ENCODE measurements around the gene GID8.

Gene GID8

GRCh38 chr20:62938105-62938888 lies at the start of gene GID8:
Gene GID8, plus strand, starts transcription at chr20:62938147. Its CDS starts 3,356 bp downstream, at chr20:62941503.
- peak; percentile 75 for DNase-seq (ENCODE audit: low spot score)

DNA sequence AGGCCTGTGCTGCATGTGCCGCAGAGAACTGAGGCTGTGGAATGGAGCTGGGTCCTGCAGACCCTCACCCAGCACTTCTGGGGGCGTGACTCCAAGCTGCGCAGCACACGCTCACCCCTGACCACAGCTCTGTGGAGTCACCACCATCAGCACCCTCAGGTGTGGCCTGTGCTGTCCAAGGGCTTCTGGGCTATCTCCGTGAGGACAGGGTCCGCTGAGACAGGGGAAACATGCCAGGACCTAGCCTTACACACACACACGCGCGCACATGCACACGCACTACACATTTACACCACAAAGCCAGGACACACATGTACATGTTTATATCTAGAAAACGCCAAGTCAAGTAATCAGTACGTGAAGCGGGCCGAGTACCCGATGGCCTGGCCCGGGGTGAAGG lies 49.5 kb upstream of the GID8 start:
- no peak for DNase-seq (ENCODE audit: low spot score)

DNA sequence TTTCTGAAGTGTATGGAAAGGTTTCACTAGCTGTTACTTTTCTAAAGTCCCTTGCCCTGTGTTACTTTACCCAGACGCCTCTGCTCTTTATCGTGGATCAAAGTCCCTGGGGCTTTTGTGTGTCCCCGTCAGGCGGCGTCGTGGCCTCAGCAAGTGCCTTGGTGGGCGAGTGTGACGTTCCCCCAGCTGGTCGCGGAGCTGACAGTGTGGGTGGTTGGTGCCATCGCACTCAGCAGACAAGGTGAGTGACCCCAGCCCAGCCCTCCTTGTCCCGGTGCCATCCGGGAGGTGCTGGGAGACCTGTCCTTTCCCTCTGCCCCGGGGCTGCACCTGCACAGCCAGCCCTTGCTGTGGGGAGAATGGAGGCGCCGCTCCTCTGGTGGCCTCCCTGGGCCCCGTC lies 49.0 kb upstream of the GID8 start:
- DNase-seq (ENCODE audit: low spot score), result no peak

- DNase-seq (ENCODE audit: low spot score), result no peak
These were observed 48.5 kb upstream of the GID8 start for GRCh38 chr20:62889411-62889810.

DNA sequence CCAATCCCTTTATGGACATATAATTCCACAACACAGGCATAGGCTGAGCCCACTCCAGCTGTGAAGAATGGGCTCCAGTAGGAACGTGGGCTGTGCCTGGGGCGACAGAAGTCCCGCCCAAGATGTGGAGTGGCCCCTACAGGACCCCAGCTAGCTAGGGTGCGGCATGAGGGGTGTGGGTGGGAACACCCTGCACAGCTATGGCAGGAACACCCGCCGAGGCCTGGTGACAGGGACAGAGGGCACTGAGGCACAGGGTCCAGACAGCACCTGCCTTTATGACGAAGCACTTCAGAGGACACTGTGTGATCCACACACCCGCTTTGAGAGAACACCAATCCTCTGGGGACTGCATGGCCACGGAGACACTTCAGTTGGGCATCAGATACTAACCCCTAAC lies 48.1 kb upstream of the GID8 start:
- DNase-seq (ENCODE audit: low spot score), result no peak

DNA sequence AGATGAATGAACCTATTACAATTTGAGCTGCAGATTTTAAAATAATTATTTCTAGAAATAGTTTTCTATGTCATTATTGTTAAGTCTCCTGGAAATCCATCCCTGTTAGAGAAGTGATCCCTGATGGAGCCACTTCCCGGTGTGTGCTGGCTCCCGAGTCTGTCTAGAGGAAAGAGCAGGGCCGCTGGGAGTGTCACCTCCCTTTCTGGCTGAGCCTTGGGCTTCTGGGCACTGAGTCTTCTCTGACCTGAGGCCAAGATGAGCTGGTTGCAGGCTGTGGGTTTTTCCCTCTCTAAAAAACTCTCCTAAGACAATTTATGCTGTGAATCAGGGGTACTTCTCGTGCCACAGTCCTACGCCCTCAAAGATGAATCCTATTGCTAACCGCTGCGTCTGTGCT lies 47.5 kb upstream of the GID8 start:
- DNase-seq (ENCODE audit: low spot score), result no peak

DNA sequence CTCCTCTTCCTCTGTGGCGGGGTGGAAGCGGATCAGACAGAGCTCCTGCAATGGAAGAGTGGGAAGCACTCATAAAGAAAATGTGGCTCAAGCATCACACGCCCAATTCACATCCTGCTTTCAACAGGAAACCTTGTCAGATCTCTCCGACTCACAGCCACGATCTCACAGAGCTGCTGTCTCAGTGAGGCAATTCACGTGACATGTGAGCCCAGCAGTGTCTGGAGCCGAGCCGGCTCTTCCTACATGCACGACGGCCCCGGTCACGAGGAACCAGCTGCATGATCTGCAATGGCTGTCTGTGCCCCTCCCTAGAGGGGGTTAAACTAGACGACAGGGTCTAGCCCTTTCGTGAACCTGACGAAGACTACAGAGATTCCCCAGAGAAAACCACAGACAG lies 46.8 kb upstream of the GID8 start:
- no peak for DNase-seq (ENCODE audit: low spot score)

GRCh38 chr20:62892348-62893304 lies 45.3 kb upstream of the GID8 start:
- no peak for DNase-seq (ENCODE audit: low spot score)

GRCh38 chr20:62893700-62894099 lies 44.2 kb upstream of the GID8 start:
- no peak for DNase-seq (ENCODE audit: low spot score)

DNA sequence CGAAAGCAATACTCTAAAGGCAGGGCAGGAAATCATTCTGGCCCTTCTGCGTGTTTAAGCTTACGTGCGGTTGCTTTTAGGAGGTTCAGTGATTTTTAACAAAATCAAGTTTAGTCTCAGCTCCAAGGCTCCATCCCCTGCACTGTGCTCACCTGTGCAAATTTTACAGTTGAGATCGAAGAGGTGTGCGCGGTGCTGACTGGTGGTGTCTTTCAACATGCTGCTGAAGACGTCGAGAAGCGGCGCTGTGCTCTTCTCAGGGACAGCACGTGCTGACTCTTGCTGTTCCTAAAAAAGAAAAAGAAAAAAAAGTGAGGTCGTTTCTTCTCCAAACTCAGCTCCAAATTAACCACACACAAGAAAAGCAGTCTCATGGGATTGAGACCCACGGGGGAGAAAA lies 43.7 kb upstream of the GID8 start:
- no peak for DNase-seq (ENCODE audit: low spot score)

- DNase-seq (ENCODE audit: low spot score), result no peak
These were observed 42.4 kb upstream of the GID8 start for GRCh38 chr20:62895539-62895938.

DNA sequence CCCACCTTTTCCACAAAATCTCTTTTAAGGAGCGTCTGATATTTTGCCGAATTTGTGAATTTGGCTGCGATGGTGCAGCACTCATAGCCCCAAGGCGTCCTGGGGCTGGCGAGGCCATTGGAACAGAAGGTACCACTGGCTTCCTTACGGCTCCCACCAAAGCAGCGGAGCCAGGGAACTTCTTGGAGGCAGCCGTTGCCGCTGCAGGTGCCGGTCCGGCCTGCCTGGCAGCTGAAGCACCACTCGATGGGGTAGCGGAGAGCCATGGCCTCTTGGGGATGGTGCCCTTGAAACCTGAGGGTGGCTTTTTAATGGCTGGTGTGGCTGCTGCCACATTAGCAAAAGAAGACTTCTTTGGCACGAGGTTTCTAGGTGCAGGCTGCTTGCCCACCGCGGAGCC lies 41.4 kb upstream of the GID8 start:
- DNase-seq (ENCODE audit: low spot score), result no peak

- no peak for DNase-seq (ENCODE audit: low spot score)
These were observed 40.3 kb upstream of the GID8 start for GRCh38 chr20:62897666-62898065.

DNA sequence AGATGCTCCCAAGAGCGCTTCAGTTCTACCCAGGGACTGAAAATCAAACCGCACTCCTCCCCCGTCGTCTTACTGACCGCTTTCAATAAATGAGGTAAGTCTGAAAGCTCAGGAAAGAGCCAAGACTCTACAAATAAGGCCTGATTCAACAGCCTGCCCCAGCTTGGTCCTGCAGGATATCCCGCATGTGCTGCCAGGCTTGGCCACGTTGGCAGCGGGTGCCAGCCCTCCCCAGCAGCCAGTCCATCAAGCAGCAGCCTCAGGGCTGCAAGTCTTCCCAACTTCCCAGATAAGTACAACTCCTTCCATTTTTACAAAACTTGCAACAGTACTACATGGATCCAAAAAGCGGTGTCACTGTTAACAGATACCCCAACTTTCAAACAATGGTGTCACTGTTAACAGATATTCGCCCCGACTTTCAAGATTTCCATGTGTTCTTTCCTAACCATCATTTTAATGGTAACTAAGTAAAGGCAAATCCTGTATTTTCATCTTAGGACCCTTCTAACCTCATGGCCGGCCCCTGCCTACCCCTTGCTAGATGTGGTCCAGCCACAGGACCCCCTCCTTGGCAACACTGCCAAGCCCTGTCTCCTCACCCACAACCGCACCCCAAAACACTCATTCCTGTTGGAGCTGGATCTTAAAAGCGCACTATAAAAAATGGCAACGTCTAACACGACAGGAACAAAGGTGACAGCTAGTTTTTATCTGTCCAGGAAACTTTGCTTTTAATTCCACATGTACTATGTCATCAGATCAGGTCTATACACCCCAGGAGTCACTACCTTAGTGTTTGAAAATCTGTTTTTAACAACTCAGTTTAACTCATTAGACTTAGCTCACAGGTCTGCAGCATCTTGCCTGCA lies 39.6 kb upstream of the GID8 start:
- DNase-seq (ENCODE audit: low spot score), result no peak

- no peak for DNase-seq (ENCODE audit: low spot score)
These were observed 38.8 kb upstream of the GID8 start for GRCh38 chr20:62898970-62899632.

DNA sequence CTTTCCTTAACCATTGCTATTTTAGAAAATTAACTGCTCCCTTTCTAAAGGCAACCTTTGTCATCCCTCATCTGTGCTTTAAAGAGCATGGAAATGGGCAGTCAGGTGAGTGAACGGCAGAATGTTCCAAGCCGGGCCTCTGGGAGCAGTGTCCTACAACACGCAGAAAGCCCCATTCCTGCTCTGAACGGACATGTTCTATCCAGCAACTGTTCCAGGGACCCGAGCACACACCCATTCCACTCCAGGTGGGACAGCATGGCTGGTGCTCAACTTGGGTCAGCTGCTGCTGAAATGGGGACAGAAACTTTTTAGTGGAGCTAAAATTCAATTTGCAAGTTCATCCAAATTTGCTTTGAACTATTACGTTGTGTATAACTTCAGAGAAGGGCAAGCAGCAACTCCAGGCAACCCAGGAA lies 38.3 kb upstream of the GID8 start:
- DNase-seq (ENCODE audit: low spot score), result no peak

GRCh38 chr20:62900052-62900691 lies 37.8 kb upstream of the GID8 start:
- DNase-seq (ENCODE audit: low spot score), result peak; percentile 96

DNA sequence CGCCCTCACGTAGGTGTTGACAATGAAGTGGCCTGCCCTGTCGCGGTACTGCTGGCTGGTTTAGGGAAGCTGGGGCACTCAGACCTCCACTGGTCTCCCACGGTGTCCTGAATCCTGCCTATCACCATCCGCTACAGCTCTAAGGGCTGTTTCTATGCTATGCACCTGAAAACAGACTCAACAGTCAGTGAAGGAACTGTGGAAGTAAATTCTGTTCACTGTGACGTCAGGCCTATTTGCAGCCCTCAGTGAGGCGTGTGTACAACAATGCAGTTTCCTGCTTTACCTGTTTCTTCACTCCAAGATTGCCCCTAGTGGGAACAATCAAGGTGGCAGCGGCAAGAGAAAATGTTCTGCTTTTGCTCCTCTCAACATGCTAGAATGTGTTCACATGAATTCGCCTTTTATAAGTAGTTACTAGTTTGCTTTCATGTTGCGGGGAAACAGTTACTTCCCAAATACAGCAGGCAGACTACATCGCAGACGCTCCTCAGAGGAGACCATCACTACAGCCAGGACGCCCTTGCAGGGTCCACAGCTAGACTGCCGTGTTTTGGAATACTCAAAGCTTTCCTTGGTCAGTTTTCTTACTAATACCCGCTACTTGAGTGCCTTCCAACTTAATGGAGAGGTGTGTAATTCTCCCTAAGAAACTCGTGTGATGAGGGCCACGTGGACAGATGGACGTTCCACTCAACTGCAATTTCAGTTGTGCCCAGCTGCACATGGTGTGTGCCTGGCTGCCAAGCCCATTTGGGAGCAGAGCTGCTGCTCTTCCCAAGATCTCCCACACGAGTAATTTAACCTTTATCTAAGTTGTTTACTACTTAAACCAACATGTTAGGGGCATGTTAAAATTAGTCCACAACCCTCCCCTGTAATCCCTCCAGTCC lies 37.0 kb upstream of the GID8 start:
- no peak for DNase-seq (ENCODE audit: low spot score)

DNA sequence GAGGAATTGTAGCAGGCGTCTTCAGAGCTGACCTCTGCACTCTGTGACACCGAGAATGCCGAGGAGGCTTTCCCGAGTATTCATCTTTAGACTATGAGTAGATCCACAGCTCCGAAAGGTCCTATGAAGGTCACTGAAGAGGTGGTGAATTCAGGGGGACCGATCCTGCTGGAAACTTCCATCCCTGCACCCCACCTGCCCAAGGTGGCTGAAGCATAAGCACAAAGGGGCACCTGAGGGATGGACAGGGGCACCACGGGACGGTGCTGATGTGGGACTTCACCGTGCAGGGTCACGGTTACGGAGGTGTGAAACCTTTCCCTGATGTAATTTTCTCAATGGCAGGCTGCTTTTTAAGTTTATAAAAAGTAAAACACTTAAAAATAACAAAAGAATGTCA lies 36.1 kb upstream of the GID8 start:
- DNase-seq (ENCODE audit: low spot score), result no peak
